ENCODE measurements around the gene DAND5.
A peak's percentile ranks its signal among the peaks of the same experiment; 100 is the strongest.
"Not testable (repeated sequence)": the region's sequence is repeated elsewhere in the genome, so short reads cannot be mapped to it uniquely, and the experiment has no call there.

DAND5 gene

DNA sequence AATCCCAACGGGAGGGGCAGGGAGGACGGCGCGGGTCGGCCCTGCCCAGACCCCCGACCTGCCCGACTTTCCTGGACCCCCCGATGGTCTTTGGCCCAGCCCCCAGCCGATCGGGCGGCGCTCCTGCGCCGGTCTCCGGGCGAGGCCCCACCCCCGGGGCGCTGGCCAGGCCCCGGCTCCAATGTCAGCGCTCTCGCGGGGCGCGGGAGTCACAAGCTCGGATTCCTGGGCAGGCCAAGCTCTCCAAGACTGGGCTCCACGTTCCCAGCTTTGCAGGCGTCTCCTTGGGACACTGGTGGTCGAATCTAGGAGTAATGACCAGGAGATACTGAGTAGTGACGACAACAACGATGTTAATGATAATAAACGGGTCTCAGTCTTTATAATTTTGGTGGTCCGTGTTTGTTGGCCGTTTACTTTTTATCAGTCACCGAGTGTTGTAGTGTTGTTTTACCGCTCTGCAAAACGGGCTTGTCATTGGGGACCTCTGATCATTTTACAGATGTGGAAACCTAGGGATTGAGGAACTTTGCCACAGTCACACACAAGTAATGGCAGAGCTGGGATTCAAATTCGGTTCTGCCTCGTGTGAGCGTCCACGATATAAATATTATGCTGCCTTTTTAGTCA is 23.2 kb upstream of the DAND5 start:
- peak; percentile 77 for DNase-seq

DNA sequence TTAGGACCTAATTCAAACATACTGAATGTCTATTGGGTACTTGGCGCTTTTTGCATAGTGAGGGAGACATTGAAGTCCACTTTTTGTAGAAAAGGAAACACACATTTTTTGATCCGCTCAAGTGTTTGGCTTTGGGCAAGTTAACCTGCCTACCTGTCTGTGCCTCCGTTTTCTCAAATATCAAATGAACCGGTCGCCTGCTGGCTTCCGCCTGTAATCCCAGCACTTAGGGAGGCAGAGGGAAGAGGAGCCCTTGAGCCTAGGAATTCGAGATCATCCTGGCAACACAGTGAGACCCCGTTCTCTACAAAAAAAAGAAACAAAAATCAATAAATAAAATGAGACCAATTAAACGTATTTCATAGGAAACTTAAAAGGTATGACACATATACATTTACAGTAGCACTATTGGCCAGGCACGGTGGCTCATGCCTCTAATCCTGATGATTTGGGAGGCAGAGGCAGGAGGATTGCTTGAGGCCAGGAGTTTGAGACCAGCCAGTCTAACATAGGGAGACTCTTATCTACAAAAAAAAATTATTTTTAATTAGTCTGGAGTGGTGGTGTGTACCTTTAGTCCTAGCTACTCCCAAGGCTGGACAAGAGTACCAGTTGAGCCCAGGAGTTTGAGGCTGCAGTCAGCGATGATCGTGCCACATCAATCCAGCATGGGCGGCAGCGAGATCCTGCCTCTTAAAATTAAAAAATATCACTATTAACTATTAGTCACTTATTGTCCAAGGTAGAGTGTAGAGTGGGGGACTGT is 22.5 kb upstream of the DAND5 start:
- DNase-seq = no peak

DNA sequence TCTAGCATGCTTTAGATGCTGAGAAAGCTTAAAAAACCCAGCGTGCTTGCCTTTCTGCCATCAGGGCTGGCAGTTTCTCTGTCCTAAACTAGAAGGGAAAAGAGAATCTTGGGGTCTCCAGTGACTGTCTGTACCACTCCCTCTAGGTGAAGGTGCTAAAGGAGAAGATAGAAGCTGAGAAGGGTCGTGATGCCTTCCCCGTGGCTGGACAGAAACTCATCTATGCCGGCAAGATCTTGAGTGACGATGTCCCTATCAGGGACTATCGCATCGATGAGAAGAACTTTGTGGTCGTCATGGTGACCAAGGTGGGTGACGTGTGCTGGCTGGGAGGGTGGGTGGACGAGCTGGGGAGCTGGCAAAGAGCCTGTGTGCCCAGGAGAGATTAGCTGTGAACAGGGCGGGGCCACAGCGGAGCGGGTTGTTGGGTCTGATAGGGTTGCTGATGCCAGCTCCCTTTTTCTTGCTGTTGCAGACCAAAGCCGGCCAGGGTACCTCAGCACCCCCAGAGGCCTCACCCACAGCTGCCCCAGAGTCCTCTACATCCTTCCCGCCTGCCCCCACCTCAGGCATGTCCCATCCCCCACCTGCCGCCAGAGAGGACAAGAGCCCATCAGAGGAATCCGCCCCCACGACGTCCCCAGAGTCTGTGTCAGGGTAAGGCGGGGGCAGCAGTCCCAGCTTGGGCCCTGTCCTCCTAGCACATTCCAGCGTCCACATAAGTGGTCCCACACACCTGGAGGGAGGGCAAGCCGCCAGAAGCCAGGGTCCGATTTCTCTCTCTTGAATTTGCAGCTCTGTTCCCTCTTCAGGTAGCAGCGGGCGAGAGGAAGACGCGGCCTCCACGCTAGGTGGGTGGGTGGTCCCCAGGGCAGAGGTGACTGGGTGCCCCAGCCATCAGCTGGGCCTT is 21.4 kb upstream of the DAND5 start:
- DNase-seq = no peak

DNA sequence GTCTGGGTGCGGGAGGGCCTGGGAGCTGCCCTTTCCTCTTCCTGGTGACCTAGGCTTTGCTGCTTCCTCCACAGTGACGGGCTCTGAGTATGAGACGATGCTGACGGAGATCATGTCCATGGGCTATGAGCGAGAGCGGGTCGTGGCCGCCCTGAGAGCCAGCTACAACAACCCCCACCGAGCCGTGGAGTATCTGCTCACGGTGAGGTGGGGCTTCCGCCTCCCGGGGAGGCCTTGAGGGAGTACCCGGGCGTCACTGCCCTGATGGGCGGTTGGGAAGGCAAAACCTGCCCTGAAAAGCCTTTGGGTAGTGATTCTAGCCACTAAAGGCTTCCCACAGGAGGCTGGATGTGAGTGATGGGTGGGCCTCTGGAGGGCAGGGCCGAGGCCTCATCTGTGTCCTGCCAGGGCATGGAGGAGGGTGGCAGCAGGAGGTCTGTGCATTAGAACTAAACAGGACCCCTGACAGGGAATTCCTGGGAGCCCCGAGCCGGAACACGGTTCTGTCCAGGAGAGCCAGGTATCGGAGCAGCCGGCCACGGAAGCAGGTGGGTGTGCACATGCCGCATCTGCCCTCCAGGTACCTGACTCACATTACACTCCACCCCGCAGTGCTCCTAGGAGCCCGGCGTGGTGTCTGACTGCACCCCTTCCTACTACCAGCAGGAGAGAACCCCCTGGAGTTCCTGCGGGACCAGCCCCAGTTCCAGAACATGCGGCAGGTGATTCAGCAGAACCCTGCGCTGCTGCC is 20.6 kb upstream of the DAND5 start:
- DNase-seq = no peak

DNA sequence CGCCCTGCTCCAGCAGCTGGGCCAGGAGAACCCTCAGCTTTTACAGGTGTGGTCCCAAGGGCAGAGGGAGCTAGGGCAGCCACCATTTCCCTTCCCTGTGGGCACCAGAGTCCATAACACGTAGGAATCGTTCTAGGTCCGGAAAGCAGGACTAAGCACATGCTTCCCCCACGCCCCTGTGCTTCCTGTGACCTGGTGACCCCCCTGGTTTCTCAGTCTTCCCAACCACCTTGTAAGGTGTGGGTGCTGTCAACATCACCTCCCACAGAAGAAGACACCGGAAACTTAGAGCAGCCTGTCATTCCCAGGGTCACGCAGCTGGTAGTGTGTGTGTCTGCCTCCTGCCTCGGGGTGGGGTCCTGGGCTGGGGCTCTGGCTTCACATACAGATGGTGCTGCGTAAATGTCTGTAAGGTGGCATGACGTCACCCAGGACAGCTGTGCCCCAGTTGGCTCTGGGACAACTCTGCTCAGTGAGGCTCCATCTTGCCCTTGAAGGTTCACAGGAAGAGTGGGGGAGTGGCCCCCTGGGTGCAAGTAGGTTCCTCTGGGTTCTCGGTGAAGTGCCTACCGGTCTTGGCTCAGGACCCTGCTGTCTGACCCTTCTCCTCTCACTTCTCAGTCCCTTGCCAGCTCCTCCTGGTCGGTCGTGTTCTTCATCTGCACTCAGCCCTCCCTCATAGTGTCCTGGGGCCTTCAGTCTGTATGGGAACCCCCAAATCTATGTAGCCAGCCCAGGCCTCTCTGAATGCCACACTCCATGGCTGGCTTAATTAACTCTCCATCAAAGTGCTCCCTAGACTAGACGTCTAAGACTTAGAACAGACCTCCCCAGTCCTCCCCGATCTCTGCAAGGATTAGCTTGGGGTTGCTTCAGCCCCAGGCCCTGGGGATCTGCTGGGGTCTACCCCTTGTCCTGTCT is 19.8 kb upstream of the DAND5 start:
- DNase-seq = no peak

DNA sequence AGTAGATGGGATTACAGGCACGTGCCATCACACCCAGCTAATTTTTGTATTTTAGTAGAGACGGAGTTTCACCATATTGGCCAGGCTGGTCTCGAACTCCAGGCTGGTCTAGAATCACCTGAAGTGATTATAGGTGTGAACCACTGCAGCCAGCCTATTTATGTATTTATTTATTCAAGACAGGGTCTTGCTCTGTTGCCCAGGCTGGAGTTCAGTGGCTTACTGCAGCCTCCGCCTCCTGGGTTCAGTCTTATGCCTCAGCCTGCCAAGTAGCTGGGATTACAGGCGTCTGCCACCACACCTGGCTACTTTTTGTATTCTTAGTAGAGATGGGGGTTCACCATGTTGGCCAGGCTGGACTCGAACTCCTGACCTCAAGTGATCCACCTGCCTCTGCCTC is 17.3 kb upstream of the DAND5 start:
- not testable (repeated sequence) for DNase-seq

DNA sequence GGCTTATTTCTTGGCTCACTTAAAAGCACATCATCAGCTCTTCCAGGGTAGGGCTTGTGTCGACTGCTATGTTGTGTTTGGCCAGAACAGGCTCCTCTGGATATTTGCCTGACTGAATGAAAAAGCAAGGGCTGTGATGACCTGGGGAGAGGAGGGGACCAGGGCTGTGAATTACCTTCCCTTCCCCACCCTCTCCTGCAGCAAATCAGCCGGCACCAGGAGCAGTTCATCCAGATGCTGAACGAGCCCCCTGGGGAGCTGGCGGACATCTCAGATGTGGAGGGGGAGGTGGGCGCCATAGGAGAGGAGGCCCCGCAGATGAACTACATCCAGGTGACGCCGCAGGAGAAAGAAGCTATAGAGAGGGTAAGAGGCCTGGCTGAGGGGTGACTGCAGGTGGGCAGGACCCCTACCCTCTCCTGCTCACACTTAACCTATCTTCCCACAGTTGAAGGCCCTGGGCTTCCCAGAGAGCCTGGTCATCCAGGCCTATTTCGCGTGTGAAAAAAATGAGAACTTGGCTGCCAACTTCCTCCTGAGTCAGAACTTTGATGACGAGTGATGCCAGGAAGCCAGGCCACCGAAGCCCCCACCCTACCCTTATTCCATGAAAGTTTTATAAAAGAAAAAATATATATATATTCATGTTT is 16.8 kb upstream of the DAND5 start:
- peak; percentile 77 for DNase-seq

DNA sequence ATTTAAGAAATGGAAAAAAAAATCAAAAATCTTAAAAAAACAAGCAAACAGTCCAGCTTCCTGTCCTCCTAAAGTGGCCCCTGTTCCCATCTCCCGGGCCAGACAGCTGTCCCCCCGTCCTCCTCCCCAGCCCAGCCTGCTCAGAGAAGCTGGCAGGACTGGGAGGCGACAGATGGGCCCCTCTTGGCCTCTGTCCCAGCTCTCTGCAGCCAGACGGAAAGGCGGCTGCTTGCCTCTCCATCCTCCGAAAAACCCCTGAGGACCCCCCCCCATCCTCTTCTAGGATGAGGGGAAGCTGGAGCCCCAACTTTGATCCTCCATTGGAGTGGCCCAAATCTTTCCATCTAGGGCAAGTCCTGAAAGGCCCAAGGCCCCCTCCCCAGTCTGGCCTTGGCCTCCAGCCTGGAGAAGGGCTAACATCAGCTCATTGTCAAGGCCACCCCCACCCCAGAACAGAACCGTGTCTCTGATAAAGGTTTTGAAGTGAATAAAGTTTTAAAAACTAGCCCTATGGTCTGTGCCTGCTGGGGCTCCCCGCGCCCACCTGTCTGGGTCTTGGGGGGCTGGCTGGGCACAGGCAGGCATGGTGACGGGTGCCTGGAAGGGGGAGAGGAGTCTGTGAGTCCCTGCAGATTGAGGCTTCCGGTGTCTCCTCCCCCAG is 16.1 kb upstream of the DAND5 start:
- DNase-seq = no peak

DNA sequence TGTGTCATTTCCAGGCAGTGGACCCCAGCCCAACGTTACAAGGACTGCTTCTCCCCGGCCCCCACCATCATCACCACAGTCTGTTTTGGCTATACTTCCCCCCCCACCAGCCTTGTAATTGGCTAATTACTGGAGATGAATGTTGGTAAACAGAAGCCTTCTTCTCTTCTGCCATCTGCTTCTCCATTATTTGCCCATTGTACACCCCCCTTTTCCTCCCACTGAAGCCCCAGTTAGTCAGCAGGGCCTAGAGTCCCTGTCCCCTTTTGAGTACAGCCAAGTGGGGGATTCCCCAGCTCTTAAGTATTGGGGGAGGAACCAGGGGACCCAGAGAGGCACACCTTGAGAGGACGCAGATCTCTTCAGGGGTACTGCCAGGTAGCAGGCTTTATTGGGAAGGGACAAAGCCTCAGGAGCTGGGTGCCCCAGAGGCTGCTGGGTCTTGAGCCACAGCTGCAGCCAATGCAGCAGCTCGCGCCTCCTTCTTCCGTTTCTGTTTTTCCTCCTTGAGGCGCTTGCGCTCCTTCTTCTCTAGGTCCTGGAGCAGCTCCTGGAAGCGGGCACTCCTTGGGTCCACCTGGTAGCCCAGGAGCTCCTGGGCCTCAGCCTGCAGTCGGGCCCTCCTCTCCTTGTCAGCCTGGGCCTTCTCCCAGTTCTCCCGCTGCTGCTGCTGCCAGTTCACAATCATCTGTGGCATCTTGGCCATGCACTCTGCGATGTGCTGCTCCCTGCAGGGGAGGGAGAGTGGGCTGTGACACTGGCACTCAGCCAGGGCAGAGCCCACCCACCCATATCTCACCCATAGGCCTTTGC is 15.4 kb upstream of the DAND5 start:
- DNase-seq = no peak

DNA sequence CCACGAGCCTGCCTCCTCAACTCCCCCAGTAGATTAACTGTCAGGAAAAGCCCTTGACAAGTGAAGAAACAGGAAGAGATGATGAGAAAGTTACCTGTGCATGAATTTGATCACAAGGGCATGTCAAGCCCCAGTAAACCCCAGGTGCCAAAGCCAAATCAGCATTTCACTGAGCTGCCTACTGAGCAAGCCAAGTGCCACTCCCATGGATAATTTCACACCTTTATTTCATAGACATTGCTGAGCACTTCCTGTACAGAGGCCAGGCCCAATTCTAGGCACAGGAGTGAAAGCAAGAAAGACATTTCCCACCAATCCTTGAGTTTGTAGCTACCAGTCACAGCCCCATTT is 14.8 kb upstream of the DAND5 start:
- DNase-seq = no peak

DNA sequence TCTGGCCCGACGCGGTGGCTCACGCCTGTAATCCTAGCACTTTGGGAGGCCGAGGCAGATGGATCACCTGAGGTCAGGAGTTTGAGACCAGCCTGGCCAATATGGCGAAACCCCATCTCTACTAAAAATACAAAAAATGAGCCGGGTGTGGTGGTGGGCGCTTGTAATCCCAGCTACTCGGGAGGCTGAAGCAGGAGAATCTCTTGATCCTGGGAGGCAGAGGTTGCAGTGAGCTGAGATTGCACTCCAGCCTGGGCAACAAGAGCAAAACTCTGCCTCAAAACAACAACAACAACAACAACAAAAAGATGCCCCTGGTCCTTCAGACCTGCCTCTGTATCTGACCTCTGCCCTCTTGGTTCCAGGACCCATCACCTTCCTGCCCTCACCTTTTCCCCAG is 13.8 kb upstream of the DAND5 start:
- DNase-seq = not testable (repeated sequence)

DNA sequence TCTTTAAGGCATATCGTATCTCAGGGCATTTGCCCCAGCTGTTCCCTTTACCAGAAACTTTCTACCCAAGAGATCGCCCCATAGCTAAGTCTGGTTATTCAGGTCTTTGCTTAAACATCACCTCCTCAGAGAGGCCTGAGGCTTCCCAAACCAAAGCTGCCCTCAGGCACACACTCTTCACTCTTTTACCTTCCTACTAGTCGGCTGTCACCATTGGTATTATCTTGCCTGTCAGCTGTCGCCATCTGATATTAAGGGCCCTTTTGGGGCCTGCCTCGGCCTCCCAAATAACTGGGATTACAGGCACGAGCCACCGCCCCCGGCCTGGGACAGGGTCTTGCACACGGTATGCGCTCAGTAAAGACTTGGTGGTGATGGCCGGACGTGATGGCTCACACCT is 13.4 kb upstream of the DAND5 start:
- no peak for DNase-seq

DNA sequence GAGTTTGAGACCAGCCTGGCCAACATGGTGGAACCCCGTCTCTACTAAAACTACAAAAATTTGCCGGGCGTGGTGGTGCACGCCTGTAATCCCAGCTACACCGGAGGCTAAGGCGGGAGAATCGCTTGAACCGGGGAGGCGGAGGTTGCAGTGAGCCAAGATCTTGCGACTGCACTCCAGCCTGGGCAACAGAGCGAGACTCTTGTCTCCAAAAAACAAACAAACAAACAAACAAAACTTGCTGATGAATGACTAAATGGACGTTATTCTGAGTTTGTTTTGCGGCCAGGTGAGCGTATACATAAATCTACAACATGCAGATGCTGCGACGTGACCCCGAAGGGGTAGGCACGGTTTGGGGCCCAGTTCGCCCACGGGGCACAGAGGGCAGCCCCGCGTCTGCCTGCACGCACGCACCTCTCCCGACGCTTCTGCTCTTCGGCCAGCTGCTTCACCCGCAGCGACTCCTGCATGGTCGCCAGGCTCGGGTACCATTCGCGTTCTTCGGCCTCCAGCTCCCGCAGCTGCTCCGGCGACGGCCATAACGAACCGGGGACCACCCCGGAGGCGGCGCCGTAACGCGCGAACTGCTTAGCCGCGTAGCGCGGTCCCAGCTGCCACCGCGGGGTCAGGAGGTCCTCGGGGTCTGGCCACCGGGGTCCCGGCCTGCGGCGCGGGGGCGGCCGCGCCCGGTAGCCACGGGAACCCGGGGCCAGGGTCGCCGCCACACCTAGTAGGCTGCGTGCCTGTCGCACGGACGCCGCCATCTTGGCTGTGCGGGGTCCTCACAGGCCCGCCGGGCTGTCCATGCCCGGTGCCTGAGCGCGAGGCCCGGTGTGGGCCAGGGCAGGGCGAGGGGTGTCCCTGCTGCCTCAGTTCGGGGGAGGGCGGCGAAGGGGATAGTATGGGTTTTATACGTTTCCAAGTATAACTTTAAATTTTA is 12.7 kb upstream of the DAND5 start, which contains the start of gene GADD45GIP1:
Gene GADD45GIP1, minus strand, starts transcription at position 778 of the 943 bp plus-strand sequence. Its CDS starts 11 bp downstream, at position 767.
- DNase-seq = peak; percentile 77

DNA sequence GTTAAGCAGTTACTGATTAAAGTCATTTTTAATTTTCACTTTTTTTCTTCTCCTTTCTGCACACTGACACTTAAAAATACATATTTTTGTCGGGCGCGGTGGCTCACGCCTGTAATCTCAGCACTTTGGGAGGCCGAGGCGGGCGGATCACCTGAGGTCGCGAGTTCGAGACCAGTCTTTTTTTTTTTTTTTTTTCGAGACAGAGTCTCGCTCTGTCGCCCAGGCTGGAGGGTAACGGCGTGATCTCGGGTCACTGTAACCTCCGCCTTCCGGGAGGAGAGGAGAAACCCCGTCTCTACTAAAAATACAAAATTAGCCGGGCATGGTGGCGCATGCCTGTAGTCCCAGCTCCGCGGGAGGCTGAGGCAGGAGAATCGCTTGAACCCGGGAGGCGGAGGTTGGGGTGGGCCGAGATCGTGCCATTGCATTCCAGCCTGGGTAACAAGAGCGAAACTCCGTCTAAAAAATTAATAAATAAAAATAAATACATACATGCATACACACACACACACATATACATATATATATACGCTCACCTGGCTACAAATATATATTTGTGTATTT is 11.9 kb upstream of the DAND5 start:
- DNase-seq = not testable (repeated sequence)

DNA sequence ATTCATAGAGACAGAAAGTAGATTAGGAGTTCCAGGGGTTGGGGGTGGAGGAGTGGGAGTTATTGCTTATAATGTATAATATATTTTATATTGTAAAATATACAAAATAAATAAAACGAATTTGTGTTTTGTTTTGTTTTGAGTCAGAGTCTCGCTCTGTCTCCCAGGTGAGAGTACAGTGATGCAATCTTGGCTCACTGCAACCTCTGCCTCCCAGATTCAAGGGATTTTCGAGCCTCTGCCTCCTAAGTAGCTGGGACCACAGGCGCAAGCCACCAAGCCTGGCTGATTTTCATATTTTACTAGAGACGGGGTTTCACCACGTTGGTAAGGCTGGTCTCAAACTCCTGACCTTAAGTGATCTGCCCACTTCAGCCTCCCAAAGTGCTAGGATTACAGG is 9.9 kb upstream of the DAND5 start:
- no peak for DNase-seq

DNA sequence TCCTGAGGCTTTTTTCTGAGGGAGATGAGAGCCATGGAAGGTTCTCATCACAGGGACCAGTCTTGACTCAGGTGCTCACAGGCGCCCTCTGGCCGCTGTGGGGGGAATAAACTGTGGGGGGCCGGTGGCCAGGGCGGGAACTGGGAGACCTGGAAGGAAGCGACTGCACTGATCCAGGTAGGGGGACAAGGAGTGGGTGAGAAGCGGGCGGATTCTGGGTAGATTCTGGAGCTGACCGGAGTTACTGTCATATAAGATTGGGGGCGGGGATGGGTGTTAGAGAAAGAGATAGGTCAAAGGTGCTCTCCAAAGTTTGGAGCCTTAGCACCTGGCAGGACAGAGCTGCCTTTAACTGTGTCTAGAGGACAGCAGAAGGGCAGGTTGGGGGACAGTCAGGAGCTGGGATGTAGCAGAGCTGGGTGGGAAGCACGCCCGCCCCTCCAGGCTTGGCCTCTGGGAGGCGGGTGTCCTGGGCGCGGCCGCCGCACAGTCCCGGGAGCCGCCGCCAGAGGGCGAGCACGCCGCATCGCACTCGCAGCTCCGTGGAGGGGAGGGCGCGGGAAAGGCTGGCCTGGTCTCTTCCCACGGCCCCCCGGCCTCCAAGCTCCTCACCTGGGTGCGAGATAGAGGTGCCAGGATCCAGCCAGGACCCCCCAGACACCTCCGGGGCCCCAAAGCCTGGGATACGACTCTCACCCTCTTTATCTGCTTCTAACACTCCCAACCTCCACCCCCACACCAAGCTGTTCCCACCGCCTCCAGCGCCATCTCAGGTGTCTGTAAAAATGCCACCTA is 4.2 kb upstream of the DAND5 start:
- peak; percentile 74 for DNase-seq

DNA sequence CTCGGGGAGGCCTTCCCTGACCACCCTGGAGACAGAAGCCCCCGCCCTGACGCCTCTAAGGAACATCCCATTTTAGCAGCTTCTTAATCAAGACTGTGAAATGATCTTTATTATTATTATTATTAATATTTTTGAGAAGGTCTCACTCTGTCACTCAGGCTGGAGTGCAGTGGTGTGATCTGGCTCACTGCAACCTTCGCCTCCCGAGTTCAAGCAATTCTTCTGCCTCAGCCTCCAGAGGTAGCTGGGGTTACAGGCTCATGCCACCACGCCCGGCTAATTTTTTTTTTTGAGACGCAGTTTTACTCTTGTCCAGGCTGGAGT is 3.6 kb upstream of the DAND5 start:
- DNase-seq = no peak
